SK-N-SH treated with all-trans-retinoic acid at 6 μM for 48 hours (cell line): ENCODE data around the gene FAM124A.

Source experiments
- CSDC2 ChIP-seq: fragments of 250-450 bp; sonication (Bioruptor Pico); IDR thresholded peaks from 2 replicates; pipeline ENCODE4 v1.5.0; 2020; ENCODE audit warnings: mild to moderate bottlenecking, moderate library complexity
- CSRNP3 ChIP-seq: fragments of 250-450 bp; sonication (Bioruptor Pico); IDR thresholded peaks from 2 replicates; pipeline ENCODE4 v1.5.1; 2021; ENCODE audit warnings: mild to moderate bottlenecking, moderate library complexity
- PATZ1 ChIP-seq: fragments of 250-450 bp; sonication (Bioruptor Pico); IDR thresholded peaks from 2 replicates; pipeline ENCODE4 v1.8.0; 2020; ENCODE audit warnings: mild to moderate bottlenecking, moderate library complexity, borderline replicate concordance
- RARB ChIP-seq: fragments of 250-450 bp; sonication (Bioruptor Pico); IDR thresholded peaks from 2 replicates; pipeline ENCODE4 v1.8.0; 2021; ENCODE audit warnings: mild to moderate bottlenecking, moderate library complexity
- SNAI2 ChIP-seq: fragments of 250-450 bp; sonication (Bioruptor Pico); IDR thresholded peaks from 2 replicates; pipeline ENCODE4 v1.5.0; 2020; ENCODE audit warnings: mild to moderate bottlenecking, moderate library complexity
- ZFP3 ChIP-seq: fragments of 250-450 bp; sonication (Bioruptor Pico); IDR thresholded peaks from 2 replicates; pipeline ENCODE4 v1.5.0; 2020; ENCODE audit warnings: mild to moderate bottlenecking, moderate library complexity
- ZFP30 ChIP-seq: fragments of 450-650 bp; formaldehyde crosslinking; IDR thresholded peaks from 2 replicates; pipeline ENCODE4 v1.5.0; 2022; ENCODE audit warnings: mild to moderate bottlenecking, moderate library complexity
- ZNF8 ChIP-seq: fragments of 450-650 bp; formaldehyde crosslinking; IDR thresholded peaks from 2 replicates; pipeline ENCODE4 v1.5.0; 2020; ENCODE audit warnings: mild to moderate bottlenecking, moderate library complexity

- TF ChIP-seq RARB (CRISPR knock-in tag) (no peak), SNAI2 (CRISPR knock-in tag) (no peak), PATZ1 (CRISPR knock-in tag) (no peak), ZFP3 (CRISPR knock-in tag) (no peak), CSRNP3 (no peak), ZFP30 (CRISPR knock-in tag) (no peak), CSDC2 (no peak), ZNF8 (CRISPR knock-in tag) (no peak)
Observed at GRCh38 chr13:51244637-51245405, 22.6 kb downstream of the FAM124A start.
